ENCODE measurements around the gene SUFU.

DNA sequence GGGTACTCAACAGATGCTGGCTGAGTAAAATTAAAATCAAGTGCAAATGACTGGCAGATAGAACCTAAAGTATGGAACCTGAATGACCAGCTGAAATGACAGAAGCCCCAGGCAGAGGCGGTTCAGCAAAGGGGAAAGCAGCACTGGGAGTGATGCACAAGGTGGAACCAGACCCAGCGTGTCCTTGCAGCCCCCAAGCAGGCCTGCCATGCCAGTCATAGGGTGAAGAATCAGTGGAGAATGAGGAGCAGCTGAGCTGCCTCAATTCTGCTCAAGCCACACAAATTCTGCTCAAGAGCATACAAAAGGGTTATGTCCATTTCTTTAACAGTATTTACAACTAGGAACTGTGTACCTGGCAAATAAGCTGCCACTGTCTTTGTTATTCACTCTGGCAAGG is 10.0 kb upstream of the SUFU start:
- TF ChIP-seq LEF1 (IDR thresholded peaks at IDR 0.05; ENCODE audit: borderline replicate concordance) (no peak), SUZ12 (IDR thresholded peaks at IDR 0.05) (no peak), BHLHE40 (IDR thresholded peaks at IDR 0.05; ENCODE audit: borderline replicate concordance) (no peak), FOXM1 (IDR thresholded peaks at IDR 0.05; ENCODE audit: borderline replicate concordance) (no peak), L3MBTL2 (conservative IDR thresholded peaks at IDR 0.05) (no peak), FOXK2 (IDR thresholded peaks at IDR 0.05) (no peak), SP1 (IDR thresholded peaks at IDR 0.05) (no peak)
- TF ChIP-seq, protein P1, sequence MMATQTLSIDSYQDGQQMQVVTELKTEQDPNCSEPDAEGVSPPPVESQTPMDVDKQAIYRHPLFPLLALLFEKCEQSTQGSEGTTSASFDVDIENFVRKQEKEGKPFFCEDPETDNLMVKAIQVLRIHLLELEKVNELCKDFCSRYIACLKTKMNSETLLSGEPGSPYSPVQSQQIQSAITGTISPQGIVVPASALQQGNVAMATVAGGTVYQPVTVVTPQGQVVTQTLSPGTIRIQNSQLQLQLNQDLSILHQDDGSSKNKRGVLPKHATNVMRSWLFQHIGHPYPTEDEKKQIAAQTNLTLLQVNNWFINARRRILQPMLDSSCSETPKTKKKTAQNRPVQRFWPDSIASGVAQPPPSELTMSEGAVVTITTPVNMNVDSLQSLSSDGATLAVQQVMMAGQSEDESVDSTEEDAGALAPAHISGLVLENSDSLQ (IDR thresholded peaks at IDR 0.05): no peak
